Skeletal muscle tissue (tissue), 4 donors: ENCODE measurements around the gene RBM20. TPM values are rescaled to one million over a fixed set of nuclear protein-coding genes. Genes with fewer than 3 reads are reported as not detected.

Experiments
- H3K27ac ChIP-seq: one replicate; pipeline ENCODE4 v1.7.0; 2013; ENCODE audit warnings: mild to moderate bottlenecking, low read depth, low read length, inconsistent platforms
- H3K27me3 ChIP-seq, 3 donors: one replicate each; pipeline ENCODE4 v1.7.0; 2013; ENCODE audit warnings: low read length in 3 of 3; ENCODE audit not compliant: control insufficient read depth in 3 of 3, insufficient read depth in 3 of 3
- H3K36me3 ChIP-seq, 3 donors: one replicate each; pipeline ENCODE4 v1.7.0; 2013; ENCODE audit warnings: low read length in 3 of 3; ENCODE audit not compliant: control insufficient read depth in 3 of 3, insufficient read depth in 3 of 3
- H3K4me1 ChIP-seq, 3 donors: one replicate each; pipeline ENCODE4 v1.7.0; 2013; ENCODE audit warnings: low read length in 3 of 3, mild to moderate bottlenecking in 3 of 3; ENCODE audit not compliant: control insufficient read depth in 3 of 3, insufficient read depth in 3 of 3
- H3K4me3 ChIP-seq, 3 donors: one replicate each; pipeline ENCODE4 v1.7.0; 2013; ENCODE audit warnings: low read length in 3 of 3
- H3K9ac ChIP-seq, 3 donors: one replicate each; pipeline ENCODE4 v1.7.0; 2013; ENCODE audit warnings: low read length in 3 of 3, mild to moderate bottlenecking in 3 of 3, moderate library complexity in 2 of 3, low read depth in 1 of 3
- H3K9me3 ChIP-seq, 3 donors: one replicate each; pipeline ENCODE4 v1.7.0; 2013; ENCODE audit warnings: low read length in 3 of 3; ENCODE audit not compliant: control insufficient read depth in 3 of 3
- total RNA-seq: library from RNA; depleted of rRNA; stranded (reverse); fragments of >200 nt; gene quantifications from one replicate; pipeline ENCODE4 v1.2.3, GENCODE V29; 2014
- donor health status: Osteomylitis.

RBM20 gene
- total RNA-seq, 1 donor from 2014 or later: 6.3 TPM

DNA sequence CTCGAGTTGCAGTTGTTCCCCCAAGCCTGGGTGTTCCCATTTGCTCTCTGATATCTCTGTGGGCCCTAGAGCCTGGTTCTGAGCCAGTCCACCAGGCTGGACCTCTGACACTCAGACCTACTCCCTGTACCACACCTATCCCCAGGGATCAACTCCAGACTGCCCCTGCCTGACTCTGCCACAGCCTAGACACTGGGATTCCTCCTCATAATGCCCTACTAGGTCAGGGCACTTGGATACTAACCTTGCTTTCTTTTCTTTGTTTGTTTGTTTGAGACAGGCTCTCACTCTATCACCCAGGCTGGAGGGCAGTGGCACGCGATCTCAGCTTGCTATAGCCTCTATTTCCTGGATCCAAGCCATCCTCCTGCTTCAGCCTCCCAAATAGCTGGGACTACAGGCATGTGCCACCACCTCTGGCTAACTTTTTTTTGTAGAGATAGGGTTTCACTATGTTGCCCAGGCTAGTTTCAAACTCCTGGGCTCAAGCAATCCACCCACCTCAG is 196.8 kb downstream of the RBM20 start:
- H3K9ac ChIP-seq: no peak overlapping the region
- H3K36me3 ChIP-seq: peaks cover 4 to 12% (median 7%) of the 10 kb centered on the region in 3 donors
- no peak overlapping the region for H3K4me3 ChIP-seq
- H3K9me3 ChIP-seq: no peaks in the 10 kb centered on the region
- peaks cover 9 to 15% (median 10%) of the 10 kb centered on the region in 3 donors for H3K4me1 ChIP-seq
- no peaks in the 10 kb centered on the region for H3K27me3 ChIP-seq
- H3K27ac ChIP-seq: no peak overlapping the region

DNA sequence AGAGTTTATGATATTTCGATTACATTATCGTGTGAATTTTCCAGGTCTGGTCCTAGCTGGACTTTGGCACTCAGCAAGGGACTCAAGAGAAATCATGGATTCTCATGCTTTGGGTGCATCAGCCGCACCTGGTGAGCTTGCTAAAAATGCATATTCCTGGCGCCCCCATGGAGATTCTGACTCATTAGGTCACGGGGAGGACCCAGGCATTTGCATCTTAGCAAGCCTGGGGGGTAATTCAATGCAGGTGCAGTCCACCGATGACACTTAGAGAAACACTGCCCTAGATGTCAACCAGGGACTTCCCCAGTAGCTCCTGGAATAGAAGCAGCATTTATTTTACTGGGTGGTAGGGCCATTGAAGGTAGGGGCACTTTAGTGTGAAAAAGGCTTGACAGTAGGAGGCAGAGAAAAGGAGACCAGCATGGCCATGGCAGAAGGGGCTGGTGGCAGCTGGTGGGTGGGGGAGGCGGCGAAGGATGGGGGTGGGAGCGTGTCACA is 197.7 kb downstream of the RBM20 start:
- no peaks in the 10 kb centered on the region for H3K9me3 ChIP-seq
- H3K4me1 ChIP-seq: peaks cover 8 to 14% (median 8%) of the 10 kb centered on the region in 3 donors
- peaks cover 0 to 8% (median 6%) of the 10 kb centered on the region in 3 donors for H3K36me3 ChIP-seq
- H3K9ac ChIP-seq: no peak overlapping the region
- H3K4me3 ChIP-seq: no peak overlapping the region
- no peak overlapping the region for H3K27ac ChIP-seq
- H3K27me3 ChIP-seq: no peaks in the 10 kb centered on the region

GRCh38 chr10:110842326-110842904 is 198.3 kb downstream of the RBM20 start:
- no peak overlapping the region for H3K27ac ChIP-seq
- no peaks in the 10 kb centered on the region for H3K9me3 ChIP-seq
- no peak overlapping the region for H3K9ac ChIP-seq
- peaks cover 2 to 8% (median 2%) of the 10 kb centered on the region in 3 donors for H3K4me1 ChIP-seq
- no peak overlapping the region for H3K4me3 ChIP-seq
- H3K36me3 ChIP-seq: peaks cover 0 to 8% (median 4%) of the 10 kb centered on the region in 3 donors
- no peaks in the 10 kb centered on the region for H3K27me3 ChIP-seq

- Histone ChIP-seq H3K9me3 (no peaks in the 10 kb centered on the region), H3K36me3 (peaks cover 0 to 8% (median 4%) of the 10 kb centered on the region in 3 donors), H3K4me1 (peaks cover 0 to 4% (median 0%) of the 10 kb centered on the region in 3 donors), H3K9ac (no peak overlapping the region), H3K27ac (no peak overlapping the region), H3K4me3 (no peak overlapping the region), H3K27me3 (no peaks in the 10 kb centered on the region)
Measured at GRCh38 chr10:110843031-110843430, 198.9 kb downstream of the RBM20 start.

- H3K4me3 ChIP-seq: no peak overlapping the region
- peaks cover 0 to 4% (median 0%) of the 10 kb centered on the region in 3 donors for H3K4me1 ChIP-seq
- H3K9me3 ChIP-seq: no peaks in the 10 kb centered on the region
- H3K27ac ChIP-seq: no peak overlapping the region
- H3K27me3 ChIP-seq: no peaks in the 10 kb centered on the region
- H3K36me3 ChIP-seq: peaks cover 0 to 5% (median 4%) of the 10 kb centered on the region in 3 donors
- no peak overlapping the region for H3K9ac ChIP-seq
Measured at GRCh38 chr10:110843796-110844616, 199.9 kb downstream of the RBM20 start.

- Histone ChIP-seq H3K27me3 (no peaks in the 10 kb centered on the region), H3K4me1 (peaks cover 0 to 4% (median 0%) of the 10 kb centered on the region in 3 donors), H3K4me3 (no peak overlapping the region)
Measured at GRCh38 chr10:110844617-110844881, 200.4 kb downstream of the RBM20 start.

GRCh38 chr10:110845192-110845755 is 201.1 kb downstream of the RBM20 start:
- H3K4me1 ChIP-seq: peaks cover 0 to 4% (median 0%) of the 10 kb centered on the region in 3 donors

More at GRCh38 chr10:110844617-110844881, 200.4 kb downstream of the RBM20 start:
- Histone ChIP-seq H3K27ac (no peak overlapping the region), H3K36me3 (peaks cover 0 to 5% (median 4%) of the 10 kb centered on the region in 3 donors), H3K9ac (no peak overlapping the region), H3K9me3 (no peaks in the 10 kb centered on the region)

DNA sequence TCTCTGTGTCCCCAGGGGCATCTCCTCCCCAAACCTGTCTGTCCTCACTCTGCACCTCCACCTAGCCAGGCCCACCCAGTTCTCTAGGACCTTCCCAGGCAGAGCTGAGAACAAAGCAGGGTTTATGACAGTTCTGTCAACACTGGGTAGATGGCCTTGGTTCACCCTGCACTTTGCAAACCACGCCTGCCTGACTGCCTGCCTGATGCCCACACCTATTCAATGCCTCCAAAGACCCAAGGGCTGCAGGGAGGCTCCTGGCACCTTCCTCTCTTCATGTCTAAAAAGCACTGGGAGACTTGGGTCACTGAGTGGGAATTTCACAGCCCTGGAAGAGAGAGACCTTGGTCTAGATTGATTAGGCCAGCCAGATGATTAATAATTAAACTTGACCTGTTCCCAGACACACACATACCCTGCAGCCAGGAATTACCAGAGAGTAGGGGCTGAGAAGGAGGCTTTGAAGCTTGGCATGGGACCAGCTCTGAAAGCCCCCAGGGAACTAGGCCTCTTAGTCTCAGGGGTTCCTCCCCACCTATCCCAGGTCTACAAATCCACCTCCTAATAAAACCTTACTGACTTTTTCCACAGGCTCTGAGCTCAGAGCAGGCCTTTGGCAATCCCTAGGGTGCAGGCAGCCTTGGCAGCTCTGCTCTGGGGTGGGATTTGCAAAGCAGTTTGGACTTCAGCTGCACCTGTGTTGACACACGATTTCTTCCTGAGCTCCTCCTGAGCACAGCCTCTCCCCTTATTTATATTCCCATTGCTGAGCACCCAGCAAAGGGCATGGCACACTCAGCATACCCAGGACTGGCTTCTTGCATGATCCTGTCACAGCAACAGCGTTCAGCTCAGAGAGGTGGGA is 201.9 kb downstream of the RBM20 start:
- H3K9ac ChIP-seq: no peak overlapping the region
- H3K27me3 ChIP-seq: no peaks in the 10 kb centered on the region
- H3K4me1 ChIP-seq: peaks cover 0 to 4% (median 0%) of the 10 kb centered on the region in 3 donors
- peaks cover 0 to 5% (median 4%) of the 10 kb centered on the region in 3 donors for H3K36me3 ChIP-seq
- H3K4me3 ChIP-seq: no peak overlapping the region
- H3K9me3 ChIP-seq: no peaks in the 10 kb centered on the region
- H3K27ac ChIP-seq: no peak overlapping the region

More at GRCh38 chr10:110845192-110845755, 201.1 kb downstream of the RBM20 start:
- no peaks in the 10 kb centered on the region for H3K27me3 ChIP-seq
- no peak overlapping the region for H3K27ac ChIP-seq
- H3K9me3 ChIP-seq: no peaks in the 10 kb centered on the region
- H3K9ac ChIP-seq: no peak overlapping the region
- peaks cover 0 to 5% (median 4%) of the 10 kb centered on the region in 3 donors for H3K36me3 ChIP-seq
- no peak overlapping the region for H3K4me3 ChIP-seq

GRCh38 chr10:110847374-110847773 is 203.2 kb downstream of the RBM20 start:
- H3K36me3 ChIP-seq: peaks cover 0 to 4% (median 3%) of the 10 kb centered on the region in 3 donors
- H3K4me1 ChIP-seq: peaks cover 0 to 4% (median 0%) of the 10 kb centered on the region in 3 donors
- H3K9ac ChIP-seq: no peak overlapping the region
- no peak overlapping the region for H3K4me3 ChIP-seq
- H3K27me3 ChIP-seq: no peaks in the 10 kb centered on the region
- H3K27ac ChIP-seq: no peak overlapping the region
- H3K9me3 ChIP-seq: no peaks in the 10 kb centered on the region
